BLaER1 treated with 17β-estradiol and CSF1 and Interleukin-3, amounts not matched to agents 10 nM and 100 nM (cell line): ENCODE results near the gene SNRPA1.

Experiments
- H3K27ac ChIP-seq, 11 experiments: shearing (Covaris generic); formaldehyde crosslinking; 2 replicates each; pipeline ENCODE4 v1.8.1; 2022
- H3K27me3 ChIP-seq, 11 experiments: shearing (Covaris generic); formaldehyde crosslinking; 2 replicates each; pipeline ENCODE4 v1.8.1; 2022
- H3K36me3 ChIP-seq, 11 experiments: shearing (Covaris generic); formaldehyde crosslinking; 2 replicates each; pipeline ENCODE4 v1.8.1; 2022
- H3K4me1 ChIP-seq, 10 experiments: shearing (Covaris generic); formaldehyde crosslinking; 2 replicates each; pipeline ENCODE4 v1.8.1; 2022
- H3K4me2 ChIP-seq, 11 experiments: shearing (Covaris generic); formaldehyde crosslinking; 2 replicates each; pipeline ENCODE4 v1.8.1; 2022
- H3K4me3 ChIP-seq, 10 experiments: shearing (Covaris generic); formaldehyde crosslinking; 2 replicates each; pipeline ENCODE4 v1.8.1; 2022
- H3K9ac ChIP-seq, 11 experiments: shearing (Covaris generic); formaldehyde crosslinking; 2 replicates each; pipeline ENCODE4 v1.8.1; 2022
- H3K9me3 ChIP-seq, 11 experiments: shearing (Covaris generic); formaldehyde crosslinking; replicated peaks in 1 of 11; 2 replicates each; pipeline ENCODE4 v1.8.1; 2022
- H4K20me1 ChIP-seq, 11 experiments: shearing (Covaris generic); formaldehyde crosslinking; 2 replicates each; pipeline ENCODE4 v1.8.1; 2022
- Cebpa-rat ChIP-seq, 11 experiments: shearing (Covaris generic); IDR thresholded peaks; 2 replicates each; pipeline ENCODE4 v1.8.1; 2022

SNRPA1 gene

GRCh38 chr15:101286471-101287114, 8.5 kb downstream of the SNRPA1 start:
- Histone ChIP-seq H3K4me2 (no peak overlapping the region), H3K4me1 (peaks cover 0 to 5% (median 1%) of the 10 kb centered on the region in 10 experiments; a peak in 8 of 20 replicates), H3K27ac (no peak overlapping the region), H3K4me3 (no peak overlapping the region), H4K20me1 (peaks cover 48 to 100% (median 94%) of the 10 kb centered on the region in 11 experiments; a peak in 21 of 22 replicates), H3K9me3 (peaks cover 0 to 6% (median 0%) of the 10 kb centered on the region in 11 experiments; a peak in 2 of 22 replicates), H3K36me3 (peaks cover 86 to 100% (median 99%) of the 10 kb centered on the region in 11 experiments), H3K9ac (no peak overlapping the region), H3K27me3 (no peaks in the 10 kb centered on the region)
- no peak for TF ChIP-seq Cebpa-rat (IDR thresholded peaks at IDR 0.05)

GRCh38 chr15:101283931-101284330, 11.1 kb downstream of the SNRPA1 start:
- peaks cover 0 to 6% (median 0%) of the 10 kb centered on the region in 11 experiments; a peak in 2 of 22 replicates for H3K9me3 ChIP-seq
- no peaks in the 10 kb centered on the region for H3K4me1 ChIP-seq
- no peak overlapping the region for H3K27ac ChIP-seq
- no peak for TF ChIP-seq Cebpa-rat (IDR thresholded peaks at IDR 0.05)
- no peaks in the 10 kb centered on the region for H3K27me3 ChIP-seq
- H3K9ac ChIP-seq: no peak overlapping the region
- H3K4me3 ChIP-seq: no peak overlapping the region
- H3K36me3 ChIP-seq: peaks cover 87 to 100% (median 96%) of the 10 kb centered on the region in 11 experiments
- H3K4me2 ChIP-seq: no peak overlapping the region
- peaks cover 23 to 97% (median 77%) of the 10 kb centered on the region in 11 experiments; a peak in 21 of 22 replicates for H4K20me1 ChIP-seq

- no peak for TF ChIP-seq Cebpa-rat (IDR thresholded peaks at IDR 0.05)
- peaks cover 59 to 79% (median 64%) of the 10 kb centered on the region in 11 experiments for H3K36me3 ChIP-seq
Measured at GRCh38 chr15:101280007-101280406, 15.0 kb downstream of the SNRPA1 start.

GRCh38 chr15:101277943-101278564, 17.0 kb downstream of the SNRPA1 start:
- Histone ChIP-seq H3K9me3 (no peaks in the 10 kb centered on the region), H3K4me2 (peak overlapping the region; percentile 70 to 94 (median 83)), H3K4me3 (peak overlapping the region; percentile 82 to 100 (median 94); a peak in 19 of 20 replicates), H3K27ac (peak overlapping the region in 1 of 11 experiments; percentile 5; a peak in 1 of 22 replicates), H3K4me1 (peaks cover 13 to 23% (median 18%) of the 10 kb centered on the region in 10 experiments), H3K27me3 (no peaks in the 10 kb centered on the region), H3K9ac (peak overlapping the region in 10 of 11 experiments; percentile 84 to 95 (median 87); a peak in 16 of 22 replicates), H3K36me3 (peaks cover 59 to 79% (median 64%) of the 10 kb centered on the region in 11 experiments), H4K20me1 (peaks cover 0 to 85% (median 45%) of the 10 kb centered on the region in 11 experiments; a peak in 19 of 22 replicates)
- no peak for TF ChIP-seq Cebpa-rat (IDR thresholded peaks at IDR 0.05)

More at GRCh38 chr15:101280007-101280406, 15.0 kb downstream of the SNRPA1 start:
- Histone ChIP-seq H3K9me3 (no peaks in the 10 kb centered on the region), H3K4me3 (no peak overlapping the region), H4K20me1 (peaks cover 8 to 92% (median 58%) of the 10 kb centered on the region in 11 experiments; a peak in 20 of 22 replicates), H3K9ac (no peak overlapping the region), H3K27ac (no peak overlapping the region), H3K4me1 (peaks cover 13 to 22% (median 18%) of the 10 kb centered on the region in 10 experiments), H3K4me2 (no peak overlapping the region), H3K27me3 (no peaks in the 10 kb centered on the region)

GRCh38 chr15:101277038-101277822, 17.8 kb downstream of the SNRPA1 start, which contains the start of gene SELENOS:
Gene SELENOS, minus strand, starts transcription at chr15:101277485. Its CDS starts 68 bp downstream, at chr15:101277417.
- H3K36me3 ChIP-seq: peaks cover 59 to 79% (median 64%) of the 10 kb centered on the region in 11 experiments
- peak within 1 kb of the TSS; percentile 80 to 95 (median 88) for H3K4me2 ChIP-seq
- peak within 1 kb of the TSS; percentile 82 to 100 (median 94) for H3K4me3 ChIP-seq
- peak within 1 kb of the TSS; percentile 72 to 95 (median 86) for H3K9ac ChIP-seq
- H3K27ac ChIP-seq: peak within 1 kb of the TSS; percentile 70 to 89 (median 81)
- peaks cover 0 to 78% (median 42%) of the 10 kb centered on the region in 11 experiments; a peak in 19 of 22 replicates for H4K20me1 ChIP-seq
- no peaks in the 10 kb centered on the region for H3K27me3 ChIP-seq
- no peaks in the 10 kb centered on the region for H3K9me3 ChIP-seq
- TF ChIP-seq Cebpa-rat (IDR thresholded peaks at IDR 0.05): no peak
- peaks cover 13 to 23% (median 18%) of the 10 kb centered on the region in 10 experiments for H3K4me1 ChIP-seq

GRCh38 chr15:101276501-101277037, 18.5 kb downstream of the SNRPA1 start:
- H3K4me3 ChIP-seq: peak overlapping the region; percentile 82 to 100 (median 94)
- H4K20me1 ChIP-seq: peaks cover 0 to 71% (median 38%) of the 10 kb centered on the region in 11 experiments; a peak in 18 of 22 replicates
- TF ChIP-seq Cebpa-rat (IDR thresholded peaks at IDR 0.05): no peak
- peak overlapping the region; percentile 72 to 95 (median 86) for H3K9ac ChIP-seq
- peaks cover 59 to 79% (median 64%) of the 10 kb centered on the region in 11 experiments for H3K36me3 ChIP-seq
- H3K9me3 ChIP-seq: no peaks in the 10 kb centered on the region
- peak overlapping the region; percentile 70 to 89 (median 81) for H3K27ac ChIP-seq
- H3K27me3 ChIP-seq: no peaks in the 10 kb centered on the region
- peak overlapping the region; percentile 80 to 95 (median 88) for H3K4me2 ChIP-seq
- H3K4me1 ChIP-seq: peaks cover 13 to 23% (median 18%) of the 10 kb centered on the region in 10 experiments

GRCh38 chr15:101275018-101275417, 20.0 kb downstream of the SNRPA1 start:
- no peak for TF ChIP-seq Cebpa-rat (IDR thresholded peaks at IDR 0.05)
- Histone ChIP-seq H3K4me2 (no peak overlapping the region), H3K4me1 (peaks cover 13 to 23% (median 18%) of the 10 kb centered on the region in 10 experiments), H3K36me3 (peaks cover 61 to 79% (median 64%) of the 10 kb centered on the region in 11 experiments), H4K20me1 (peaks cover 0 to 57% (median 36%) of the 10 kb centered on the region in 11 experiments; a peak in 18 of 22 replicates), H3K27ac (no peak overlapping the region), H3K9ac (peak overlapping the region in 2 of 11 experiments; percentile 7 to 30; a peak in 3 of 22 replicates), H3K4me3 (no peak overlapping the region), H3K27me3 (no peaks in the 10 kb centered on the region), H3K9me3 (no peaks in the 10 kb centered on the region)

GRCh38 chr15:101273534-101273933, 21.5 kb downstream of the SNRPA1 start:
- H3K27me3 ChIP-seq: no peaks in the 10 kb centered on the region
- no peak for TF ChIP-seq Cebpa-rat (IDR thresholded peaks at IDR 0.05)
- H3K27ac ChIP-seq: no peak overlapping the region
- no peak overlapping the region for H3K4me3 ChIP-seq
- H3K9ac ChIP-seq: no peak overlapping the region
- H3K4me2 ChIP-seq: no peak overlapping the region
- H3K9me3 ChIP-seq: no peaks in the 10 kb centered on the region
- H3K36me3 ChIP-seq: peaks cover 63 to 74% (median 69%) of the 10 kb centered on the region in 11 experiments
- H4K20me1 ChIP-seq: peaks cover 0 to 65% (median 29%) of the 10 kb centered on the region in 11 experiments; a peak in 18 of 22 replicates
- peaks cover 13 to 23% (median 18%) of the 10 kb centered on the region in 10 experiments for H3K4me1 ChIP-seq
